ENCODE results near the gene USP10. TPM values are rescaled to one million over a fixed set of nuclear protein-coding genes. Genes with fewer than 3 reads are reported as not detected.
A peak's percentile ranks its signal among the peaks of the same experiment; 100 is the strongest.

Gene USP10
- total RNA-seq, 1 experiment from 2014 or later: 203 TPM

GRCh38 chr16:84672276-84673202, 27.3 kb upstream of the USP10 start:
- WGBS (ENCODE audit: extremely low coverage, insufficient read length, low lambda C conversion rate): no CpG with 5 or more reads among the region's 26 CpGs
- peak; percentile 80 for DNase-seq
- Histone ChIP-seq H3K4me1 (ENCODE audit: insufficient read depth, low read length) (peaks cover 3% of the 10 kb centered on the region; the same call in 1 of the 2 replicates), H2AFZ (ENCODE audit: low read length) (no peak overlapping the region), H3K27ac (ENCODE audit: insufficient read length, low read depth, low read length) (no peak overlapping the region), H3T11ph (ENCODE audit: low read length) (no peak overlapping the region), H3K4me2 (ENCODE audit: insufficient read depth, insufficient read length, low read length) (no peak overlapping the region), H3K27me3 (ENCODE audit: insufficient read depth, low read length) (no peaks in the 10 kb centered on the region), H3K56ac (ENCODE audit: insufficient read length, low read depth, low read length) (no peak overlapping the region), H3K9ac (ENCODE audit: extremely low read depth, insufficient read length, low read length) (no peak overlapping the region), H4K5ac (ENCODE audit: insufficient read length, low read depth, low read length) (no peak overlapping the region), H4K20me1 (ENCODE audit: control insufficient read depth, insufficient read depth, insufficient read length) (no peaks in the 10 kb centered on the region), H2BK12ac (ENCODE audit: insufficient read length, low read depth, low read length) (no peak overlapping the region), H3K79me2 (ENCODE audit: insufficient read depth, low read length) (no peaks in the 10 kb centered on the region), H3K9me3 (ENCODE audit: control insufficient read depth, low read depth, low read length) (no peaks in the 10 kb centered on the region), H2BK120ac (ENCODE audit: low read depth, low read length, poor library complexity, severe bottlenecking) (no peak overlapping the region), H3K18ac (ENCODE audit: insufficient read length, low read depth, low read length) (no peak overlapping the region), H4K91ac (ENCODE audit: insufficient read length, low read depth, low read length) (no peak overlapping the region), H3K23ac (ENCODE audit: insufficient read length, low read depth, low read length) (no peak overlapping the region), H2BK20ac (ENCODE audit: low read depth, low read length, poor library complexity, severe bottlenecking) (no peak overlapping the region), H3K79me1 (ENCODE audit: insufficient read depth, low read depth, low read length, poor library complexity, severe bottlenecking) (no peaks in the 10 kb centered on the region), H3K14ac (ENCODE audit: insufficient read depth, low read length) (no peak overlapping the region), H2AK5ac (ENCODE audit: insufficient read length, low read length) (no peak overlapping the region), H2BK15ac (ENCODE audit: low read depth, low read length) (no peak overlapping the region), H2BK5ac (ENCODE audit: insufficient read length, low read length) (no peak overlapping the region), H4K8ac (replicated peaks; ENCODE audit: insufficient read length, low read depth, low read length) (no peak overlapping the region), H3K4ac (ENCODE audit: low read depth, low read length) (no peak overlapping the region), H3K23me2 (ENCODE audit: insufficient read length, low read depth, low read length, poor library complexity, severe bottlenecking) (no peaks in the 10 kb centered on the region)
- H3K27ac Mint-ChIP-seq: no peak overlapping the region
- H3K9me3 Mint-ChIP-seq: peaks cover 0 to 3% of the 10 kb centered on the region in 2 experiments; a peak in 1 of 5 replicates
- peak; percentile 93 for TF ChIP-seq CTCF (conservative IDR thresholded peaks at IDR 0.05)
- no peaks in the 10 kb centered on the region for H3K36me3 Mint-ChIP-seq (ENCODE audit: insufficient read depth in 1 of 3, low read depth in 3 of 3)
- H3K4me1 Mint-ChIP-seq: peaks cover 19% of the 10 kb centered on the region in 2 experiments
- H3K27me3 Mint-ChIP-seq (ENCODE audit: low read depth): peaks cover 8% of the 10 kb centered on the region
- peak overlapping the region in 1 of 2 experiments; percentile 21; a peak in 1 of 5 replicates for H3K4me3 Mint-ChIP-seq

Measured in H9 (cell line).